ENCODE data around the gene PRRX2.
A peak's percentile ranks its signal among the peaks of the same experiment; 100 is the strongest.
"Not testable (repeated sequence)": the region's sequence is repeated elsewhere in the genome, so short reads cannot be mapped to it uniquely, and the experiment has no call there.

Gene PRRX2

GRCh38 chr9:129665389-129665775 is at the start of gene PRRX2:
Gene PRRX2 (plus strand): TSS chr9:129665647. CDS start chr9:129665868, 221 bp downstream.
- DNase-seq = no peak

GRCh38 chr9:129617167-129617566 is 48.3 kb upstream of the PRRX2 start:
- DNase-seq = no peak

- DNase-seq = no peak
Observed at GRCh38 chr9:129619787-129620668, 45.4 kb upstream of the PRRX2 start.

GRCh38 chr9:129620669-129621295 is 44.7 kb upstream of the PRRX2 start, which contains the start of gene C9orf50:
Gene C9orf50 (minus strand): TSS chr9:129621101. CDS start chr9:129620574, 527 bp downstream.
- DNase-seq = peak; percentile 88

GRCh38 chr9:129623331-129623730 is 42.1 kb upstream of the PRRX2 start:
- no peak for DNase-seq

GRCh38 chr9:129624168-129624759 is 41.2 kb upstream of the PRRX2 start:
- DNase-seq = no peak

- DNase-seq = no peak
Observed at GRCh38 chr9:129624947-129625346, 40.5 kb upstream of the PRRX2 start.

- peak; percentile 35 for DNase-seq
Observed at GRCh38 chr9:129626079-129626624, 39.3 kb upstream of the PRRX2 start, which contains the start of gene NTMT1. Gene NTMT1 (plus strand): TSS chr9:129626163. CDS start chr9:129632704, 6,541 bp downstream.

- no peak for DNase-seq
Observed at GRCh38 chr9:129626625-129627284, 38.7 kb upstream of the PRRX2 start.

GRCh38 chr9:129627556-129628440 is 37.6 kb upstream of the PRRX2 start:
- DNase-seq = no peak

GRCh38 chr9:129628709-129629108 is 36.7 kb upstream of the PRRX2 start:
- no peak for DNase-seq

- DNase-seq = no peak
Observed at GRCh38 chr9:129629251-129629820, 36.1 kb upstream of the PRRX2 start.

- DNase-seq = no peak
Observed at GRCh38 chr9:129630967-129631673, 34.3 kb upstream of the PRRX2 start.

GRCh38 chr9:129631674-129632129 is 33.7 kb upstream of the PRRX2 start:
- DNase-seq = no peak

GRCh38 chr9:129632460-129632859 is 33.0 kb upstream of the PRRX2 start:
- no peak for DNase-seq

GRCh38 chr9:129633207-129633606 is 32.2 kb upstream of the PRRX2 start:
- no peak for DNase-seq

GRCh38 chr9:129633848-129634247 is 31.6 kb upstream of the PRRX2 start:
- no peak for DNase-seq

- DNase-seq = no peak
Observed at GRCh38 chr9:129635099-129636065, 30.1 kb upstream of the PRRX2 start.

GRCh38 chr9:129636343-129636742 is 29.1 kb upstream of the PRRX2 start:
- not testable (repeated sequence) for DNase-seq

Data from NCI-H1436 treated with DMSO at 0.1 percent for 48 hours (cell line).